GM21447 (cell line): Measurements from ENCODE around the gene NCK1.
"Not testable (repeated sequence)": the region's sequence is repeated elsewhere in the genome, so short reads cannot be mapped to it uniquely, and the experiment has no call there.

Experiments
- ATAC-seq: cut with Tn5 transposase; IDR thresholded peaks from one replicate; pipeline ENCODE4 v1.9.1; 2021; ENCODE audit not compliant: unreplicated experiment

The NCK1 gene

DNA sequence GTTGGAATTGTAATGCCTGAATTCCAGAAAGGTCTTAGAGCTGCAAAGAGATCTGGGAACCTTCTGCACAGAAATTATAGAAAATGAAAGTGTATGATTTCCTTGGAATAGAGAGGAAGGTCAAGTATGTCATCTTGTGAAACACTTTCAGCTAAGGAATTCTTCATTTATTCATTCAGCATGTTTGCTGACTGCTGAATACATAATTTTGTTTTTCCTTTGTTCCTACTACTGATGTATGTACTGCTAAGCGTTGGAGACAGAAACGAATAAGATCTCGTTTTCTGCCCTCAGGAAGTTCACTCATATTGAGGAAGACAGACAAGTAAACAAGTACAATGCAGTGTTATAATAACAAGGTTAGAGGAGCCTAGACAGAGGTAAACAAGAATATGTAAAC, 81.4 kb downstream of the NCK1 start:
- ATAC-seq, result no peak

DNA sequence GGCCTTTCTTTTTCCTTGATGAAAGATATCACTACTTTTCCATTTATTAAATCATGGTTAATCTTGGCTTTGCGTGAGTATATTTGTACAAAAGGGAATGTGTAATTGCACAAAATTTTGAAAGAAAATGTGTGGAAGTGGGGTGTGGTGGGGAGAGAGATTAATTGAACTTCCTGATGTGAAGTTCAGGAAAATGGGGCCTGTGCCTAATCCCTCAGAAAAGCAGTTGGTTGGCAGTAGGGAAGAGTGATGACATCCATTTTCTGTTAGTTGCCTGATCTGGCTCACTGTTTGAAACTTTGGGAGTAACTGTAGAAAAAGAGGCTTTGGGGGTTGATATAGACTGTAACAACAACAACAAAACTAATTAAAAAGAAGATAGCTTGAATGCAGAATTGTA, 85.0 kb downstream of the NCK1 start:
- ATAC-seq, result no peak

DNA sequence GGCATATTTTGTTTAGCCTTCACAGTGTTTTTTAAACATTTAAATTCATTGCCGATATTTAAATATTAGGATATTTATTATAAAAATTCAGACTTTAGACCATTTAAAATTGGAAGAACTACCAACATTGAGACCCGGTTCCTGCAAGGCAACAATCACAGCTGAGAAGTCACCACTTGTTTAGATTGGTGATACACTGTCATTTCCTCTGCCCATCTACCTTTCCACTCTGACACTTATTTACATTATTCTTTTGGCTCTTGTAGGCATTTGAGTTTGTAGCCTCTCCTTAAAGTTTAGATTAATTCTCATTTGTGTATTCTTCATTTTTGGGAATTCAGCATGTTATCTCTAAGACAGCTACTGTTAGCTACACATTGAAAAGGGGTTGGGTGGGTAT, 85.5 kb downstream of the NCK1 start:
- ATAC-seq, result no peak

DNA sequence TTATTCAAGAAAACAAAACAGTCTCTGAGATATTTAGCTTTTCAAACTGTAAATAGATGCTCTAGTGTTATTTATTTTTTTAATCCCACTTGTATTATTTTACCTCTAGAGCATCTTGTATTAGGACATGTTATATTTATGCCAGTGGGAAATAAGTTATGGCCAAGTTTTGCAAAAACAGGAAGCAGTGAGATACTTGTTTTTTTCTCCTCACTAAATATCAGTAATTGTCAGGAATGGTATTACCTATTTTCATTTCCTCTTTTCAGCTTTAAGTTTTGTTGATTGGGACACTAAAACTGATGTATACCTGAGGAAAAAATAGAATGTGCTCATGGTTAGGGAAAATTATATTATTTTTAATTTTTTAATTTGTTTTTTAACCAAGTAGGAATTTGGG, 87.1 kb downstream of the NCK1 start:
- no peak for ATAC-seq

DNA sequence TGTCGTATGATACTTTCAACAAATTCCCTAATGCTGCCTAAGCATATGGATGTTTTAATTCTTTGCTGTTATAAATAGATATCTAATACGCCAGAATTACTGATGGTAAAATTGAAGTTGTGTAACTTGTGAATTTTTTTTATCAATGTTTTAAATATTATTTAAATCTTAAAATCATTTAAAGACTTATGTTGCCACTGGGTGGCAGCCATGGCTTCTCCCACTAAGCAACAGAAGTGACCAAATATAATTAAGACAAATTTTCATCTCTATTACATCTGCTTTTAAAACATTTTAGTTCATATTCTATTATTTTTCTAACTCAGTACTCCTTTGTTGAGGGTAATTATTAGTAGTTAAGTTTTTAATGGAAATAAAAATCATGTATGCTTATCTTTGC, 87.7 kb downstream of the NCK1 start:
- no peak for ATAC-seq

DNA sequence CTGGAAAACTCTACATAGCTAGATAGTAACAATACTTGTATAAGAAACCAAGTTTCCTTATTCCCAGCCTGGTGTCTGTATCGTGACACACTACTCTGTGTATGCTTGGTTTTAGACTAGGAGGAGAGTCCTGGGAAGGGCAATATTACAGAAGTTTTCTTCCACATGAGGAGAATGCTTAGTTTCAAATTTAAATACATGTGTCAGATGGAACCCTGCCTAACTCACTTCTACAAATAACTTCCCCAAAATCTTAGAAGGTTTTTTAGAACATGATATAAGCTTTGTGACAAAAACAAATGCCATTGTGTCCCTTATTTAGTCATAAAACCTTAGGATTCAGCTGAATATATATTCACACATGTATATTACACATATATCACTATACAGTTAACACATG, 88.6 kb downstream of the NCK1 start:
- no peak for ATAC-seq

DNA sequence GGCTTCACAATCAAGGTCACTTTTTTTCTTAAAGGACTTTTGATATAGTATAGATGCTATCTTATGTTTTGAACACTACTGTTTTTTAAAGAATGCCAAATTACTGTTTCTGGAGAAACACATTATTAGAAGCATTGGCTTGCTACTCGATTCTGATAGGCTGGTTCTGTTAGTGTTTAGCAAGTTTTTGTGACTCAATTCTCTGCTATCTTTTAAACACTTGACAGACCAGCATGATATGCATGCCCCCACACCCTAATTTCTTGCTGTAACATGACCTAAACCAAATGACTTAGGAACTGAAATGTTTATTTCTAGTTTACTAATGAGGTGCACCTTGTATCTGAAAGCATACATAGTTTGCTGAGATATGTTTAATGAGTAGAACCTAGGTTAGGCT, 90.3 kb downstream of the NCK1 start:
- no peak for ATAC-seq

DNA sequence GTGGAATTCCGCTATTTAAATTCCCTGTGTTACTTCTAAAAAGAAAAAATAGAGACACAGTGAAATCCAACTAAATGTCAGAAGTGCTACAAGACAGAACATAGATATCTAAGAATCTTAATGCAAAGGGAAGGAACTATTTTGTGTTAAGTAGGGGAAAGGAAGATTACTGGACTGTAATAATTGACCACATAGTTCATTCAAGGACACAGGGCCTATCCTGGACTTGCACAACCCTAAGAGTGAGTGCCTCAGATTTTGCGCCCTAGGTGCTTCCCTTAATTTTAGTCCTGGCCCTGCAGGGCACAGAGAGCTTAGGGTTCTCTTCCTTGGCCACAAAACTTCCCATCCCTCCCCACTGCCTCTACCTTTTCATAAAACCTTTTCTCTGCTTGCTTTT, 92.2 kb downstream of the NCK1 start:
- no peak for ATAC-seq

DNA sequence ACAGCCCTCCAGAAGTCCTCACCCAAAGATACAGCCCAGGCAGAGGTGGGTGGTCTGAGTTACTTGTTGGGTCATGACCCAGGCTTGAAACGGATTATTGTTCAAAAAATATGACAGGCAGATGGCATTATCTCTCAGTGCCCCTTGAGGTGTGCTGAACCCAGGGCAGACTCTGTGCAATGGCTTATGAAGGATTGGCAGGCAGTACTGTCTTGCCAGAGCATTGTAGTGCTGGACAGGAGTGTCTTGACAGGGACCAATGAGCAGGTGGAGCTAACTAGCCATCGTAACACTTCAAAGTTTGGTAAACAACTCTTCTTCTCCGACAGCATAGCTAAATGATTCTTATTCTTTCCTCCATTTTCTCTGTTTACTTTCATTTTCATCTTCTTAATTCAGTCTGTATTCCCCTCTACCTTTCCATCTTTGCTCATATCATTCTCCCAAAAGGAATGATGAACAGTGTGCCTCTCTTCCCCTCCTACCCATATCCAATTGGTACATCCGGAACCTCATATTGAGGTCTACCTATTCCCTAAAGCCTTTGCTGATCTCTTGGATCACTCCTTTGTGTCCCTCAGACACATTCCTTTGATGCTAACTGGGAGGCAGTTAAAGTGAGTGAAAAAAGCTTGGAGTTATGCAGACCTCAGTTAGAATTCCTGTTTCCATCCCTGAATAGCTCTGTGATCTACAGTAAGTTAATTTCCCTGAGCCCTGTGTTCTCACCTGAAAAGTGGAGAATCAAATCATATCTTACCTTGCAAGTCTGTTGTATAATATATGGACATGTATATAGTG, 93.2 kb downstream of the NCK1 start:
- no peak for ATAC-seq

DNA sequence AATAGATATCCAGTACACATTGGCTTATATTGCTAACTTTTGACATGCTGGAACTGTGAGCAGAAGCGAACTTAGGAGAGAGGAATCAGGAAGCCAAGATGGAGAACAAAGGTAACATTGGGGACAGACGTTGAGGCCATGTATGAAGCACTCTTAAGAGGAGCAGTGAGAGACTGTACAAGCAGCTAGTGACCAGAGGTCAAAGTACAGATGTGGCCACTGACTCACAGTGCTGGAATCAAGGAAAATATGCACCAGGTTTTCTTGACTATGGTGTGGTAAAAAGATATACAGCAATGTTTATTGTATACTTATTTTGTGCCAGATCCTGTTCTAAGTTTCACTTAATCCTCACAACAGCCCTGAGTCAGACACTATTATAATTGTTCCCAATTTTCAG, 93.8 kb downstream of the NCK1 start:
- ATAC-seq, result no peak

DNA sequence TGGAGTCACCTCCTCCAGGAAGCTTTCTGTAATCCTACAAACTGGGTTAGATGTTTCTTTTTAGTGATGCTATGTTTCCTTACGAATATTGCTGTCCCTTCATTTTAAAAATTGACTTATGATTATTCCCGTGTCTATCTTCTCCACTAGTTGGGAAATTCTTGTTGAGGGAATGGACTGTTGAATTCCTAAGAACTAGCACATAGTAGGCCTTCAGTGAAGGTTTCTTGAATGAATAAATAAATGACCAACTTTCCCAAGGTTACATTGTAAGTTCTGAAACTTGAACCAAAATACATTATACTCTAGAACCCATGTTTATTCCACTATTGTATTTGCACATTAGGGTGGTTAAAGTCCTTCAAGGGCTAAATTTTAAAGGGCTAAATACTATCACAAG, 95.0 kb downstream of the NCK1 start:
- no peak for ATAC-seq

DNA sequence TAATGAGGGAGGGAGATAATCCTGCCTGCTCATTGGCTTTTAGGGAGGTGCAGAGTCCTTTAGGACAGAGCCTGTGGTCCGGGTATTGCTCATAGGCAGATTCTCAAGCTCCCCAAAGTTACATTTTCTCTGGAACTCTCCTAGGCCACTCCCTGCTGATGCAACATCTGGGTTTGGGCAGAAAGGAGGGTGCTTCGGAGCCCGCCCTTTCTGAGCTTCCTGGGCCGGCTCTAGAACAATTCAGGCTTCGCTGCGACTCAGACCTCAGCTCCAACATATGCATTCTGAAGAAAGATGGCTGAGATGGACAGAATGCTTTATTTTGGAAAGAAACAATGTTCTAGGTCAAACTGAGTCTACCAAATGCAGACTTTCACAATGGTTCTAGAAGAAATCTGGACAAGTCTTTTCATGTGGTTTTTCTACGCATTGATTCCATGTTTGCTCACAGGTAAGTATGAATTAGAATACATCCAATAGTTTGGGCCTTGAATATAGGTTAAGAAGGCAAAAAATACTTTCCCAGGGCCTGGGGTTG, 95.8 kb downstream of the NCK1 start, which contains the start of gene IL20RB:
TSS of gene IL20RB (plus strand) at position 233 of the 538 bp plus-strand sequence. CDS start at position 364, 131 bp downstream.
- ATAC-seq, result no peak

DNA sequence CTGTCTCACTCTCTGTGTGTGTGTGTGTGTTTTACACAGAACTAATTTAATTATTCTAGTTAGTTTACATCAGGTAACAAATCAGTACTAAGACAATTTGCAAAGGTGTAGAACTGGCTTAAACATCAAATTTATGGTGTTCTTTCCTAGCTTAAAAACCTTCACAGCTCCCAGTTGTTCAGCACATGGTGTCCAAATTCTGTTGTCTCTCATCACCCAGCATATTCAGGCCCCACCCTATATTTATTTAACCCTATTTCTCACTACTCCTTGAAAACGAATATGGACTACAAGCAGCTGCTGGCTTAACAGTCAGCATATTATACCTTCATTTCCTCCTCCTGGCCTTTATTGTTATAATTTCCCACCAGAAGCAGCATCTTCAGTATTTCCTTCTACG, 96.9 kb downstream of the NCK1 start:
- ATAC-seq, result no peak

DNA sequence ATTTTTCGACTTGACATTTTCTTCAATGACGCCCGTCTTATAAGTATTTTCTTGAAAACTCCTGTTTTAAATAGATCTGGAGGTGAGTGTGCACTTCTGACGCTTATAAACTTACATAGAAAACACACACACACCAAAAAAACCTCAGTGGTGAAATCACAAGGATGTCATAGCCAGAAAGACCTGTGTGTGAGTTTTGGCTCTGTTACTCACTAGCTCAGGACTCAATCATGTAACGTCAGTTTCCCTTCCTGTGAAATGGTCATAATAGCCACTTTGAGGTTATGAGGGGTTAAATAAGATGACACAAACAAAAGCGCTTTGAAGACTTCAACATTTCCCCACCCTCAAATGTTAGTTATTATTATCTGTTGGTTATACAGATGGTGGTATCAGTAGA, 97.6 kb downstream of the NCK1 start:
- no peak for ATAC-seq

DNA sequence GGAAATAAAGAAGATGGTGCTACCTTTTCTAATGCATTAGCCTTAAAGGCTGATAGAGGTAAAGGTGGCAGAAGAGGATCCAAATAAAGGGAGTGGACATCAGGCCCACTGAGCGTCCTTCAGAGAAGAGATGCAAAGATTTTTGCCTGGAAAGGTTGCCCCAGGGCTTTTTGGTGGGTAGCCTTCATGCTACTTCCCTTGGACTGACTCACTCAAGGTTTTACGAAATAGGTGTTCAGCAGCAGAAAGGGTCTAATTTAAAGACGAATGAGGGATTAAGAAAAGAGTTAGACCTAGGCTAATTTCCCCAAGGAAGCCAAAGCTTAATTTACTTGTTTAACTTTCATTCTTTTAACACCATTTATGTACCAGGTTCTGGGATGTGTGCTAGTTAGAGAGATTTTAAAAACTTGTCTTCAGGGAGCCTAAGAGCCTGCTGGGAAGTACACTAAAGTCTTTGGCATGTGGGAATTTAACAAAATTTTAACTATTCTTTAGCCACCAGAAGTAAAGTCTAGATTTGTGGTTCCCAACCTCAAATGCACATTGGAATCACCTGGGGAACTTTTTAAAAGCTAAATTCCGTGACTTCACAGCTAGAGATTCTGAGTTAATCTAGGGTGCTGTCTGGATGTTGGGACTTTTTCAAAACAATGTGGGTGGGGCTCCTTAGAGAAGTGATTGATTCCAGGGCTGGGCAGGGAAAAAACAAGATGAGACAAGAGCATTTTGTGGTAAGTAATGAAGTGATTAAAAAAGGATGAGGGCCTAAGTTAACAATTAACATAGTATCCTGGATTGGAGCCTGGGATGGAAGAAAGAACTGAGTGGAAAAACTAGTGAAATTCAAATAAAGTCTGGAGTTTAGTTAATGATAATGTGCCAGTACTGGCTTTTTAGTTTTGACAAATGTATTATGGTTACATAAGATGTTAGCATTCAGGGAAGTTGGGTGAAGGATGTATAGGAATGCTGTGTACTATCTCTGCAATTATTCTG, 99.1 kb downstream of the NCK1 start:
- no peak for ATAC-seq

DNA sequence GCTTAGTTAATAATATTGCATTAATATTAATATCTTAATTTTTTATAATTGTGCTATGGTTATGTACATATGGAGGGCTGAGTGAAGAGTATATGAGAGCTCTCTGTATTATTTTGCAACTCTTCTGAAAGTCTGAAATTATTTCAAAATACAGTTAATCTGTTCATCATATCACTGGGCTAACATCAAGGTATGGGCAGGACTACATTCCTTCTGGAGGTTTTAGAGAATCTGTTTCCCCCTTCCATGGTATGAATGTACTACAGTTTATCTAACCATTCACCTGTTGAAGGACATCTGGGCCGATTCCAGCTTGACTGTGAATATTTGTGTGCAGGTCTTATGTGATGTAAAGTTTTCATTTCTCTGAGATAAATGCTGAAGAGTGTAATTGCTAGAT, 100.9 kb downstream of the NCK1 start:
- no peak for ATAC-seq

DNA sequence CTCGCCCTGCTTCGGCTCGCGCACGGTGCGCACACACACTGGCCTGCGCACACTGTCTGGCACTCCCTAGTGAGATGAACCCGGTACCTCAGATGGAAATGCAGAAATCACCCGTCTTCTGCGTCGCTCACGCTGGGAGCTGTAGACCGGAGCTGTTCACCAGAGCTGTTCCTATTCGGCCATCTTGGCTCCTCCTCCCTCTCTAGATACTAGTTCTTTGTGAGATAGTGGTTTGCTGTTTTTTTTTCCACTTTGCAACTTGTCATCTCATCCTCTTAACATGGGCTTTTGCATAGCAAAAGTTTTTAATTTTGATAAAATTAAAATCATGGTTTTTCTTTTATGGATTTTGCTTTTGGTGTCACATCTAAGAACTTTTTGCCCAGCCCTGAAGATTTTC, 107.5 kb downstream of the NCK1 start:
- not testable (repeated sequence) for ATAC-seq

DNA sequence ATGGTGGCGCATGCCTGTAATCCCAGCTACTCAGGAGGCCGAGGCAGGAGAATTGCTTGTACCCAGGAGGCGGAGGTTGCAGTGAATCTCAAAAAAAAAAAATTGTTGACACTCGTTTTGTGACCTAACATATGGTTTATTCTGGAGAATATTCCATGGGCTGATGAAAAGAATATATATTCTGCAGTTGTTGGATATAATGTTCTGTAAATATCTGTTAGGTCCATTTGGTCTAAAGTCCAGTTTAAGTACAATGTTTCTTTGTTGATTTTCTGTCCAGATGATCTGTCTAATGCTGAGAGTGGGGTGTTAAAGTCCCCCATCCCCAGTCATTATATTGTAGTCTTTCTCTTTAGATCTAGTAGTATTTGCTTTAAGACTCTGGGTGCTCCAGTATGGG, 111.3 kb downstream of the NCK1 start:
- ATAC-seq, result no peak

DNA sequence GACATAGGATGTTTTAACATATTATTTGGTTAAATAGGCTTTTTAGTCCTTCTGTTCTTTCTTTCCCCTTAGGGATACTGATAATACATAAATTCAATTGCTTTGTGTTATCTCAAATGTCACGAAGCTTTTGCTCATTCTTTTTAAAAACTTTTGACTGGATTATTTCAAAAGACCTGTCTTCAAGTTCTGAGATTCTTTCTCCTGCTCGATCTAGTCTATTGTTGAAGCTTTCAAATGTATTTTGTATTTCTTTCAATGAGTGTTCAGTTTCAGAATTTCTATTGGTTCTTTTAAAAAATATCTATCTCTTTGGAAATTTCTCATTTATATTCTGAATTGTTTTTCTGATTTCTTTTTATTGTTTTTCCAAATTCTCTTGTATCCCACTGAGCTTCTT, 112.7 kb downstream of the NCK1 start:
- ATAC-seq, result no peak

DNA sequence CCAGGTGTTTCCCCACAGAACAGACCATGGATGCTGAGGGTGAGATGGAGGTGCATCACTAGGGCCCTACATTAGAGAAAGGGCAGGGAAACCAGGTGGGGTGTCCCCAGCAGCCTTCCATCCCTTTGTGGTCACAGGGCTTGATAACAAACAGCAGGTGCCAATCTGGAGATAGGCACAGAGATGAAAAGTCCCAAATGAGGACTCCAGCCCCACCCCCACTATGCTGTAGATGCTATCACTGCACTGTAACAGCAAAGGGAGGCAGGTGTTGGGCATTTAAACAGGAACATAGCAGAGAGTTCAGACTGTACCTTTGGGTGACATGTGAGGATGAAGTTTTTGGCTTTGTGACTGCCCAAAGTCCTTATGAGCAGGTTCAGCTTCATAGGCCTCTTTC, 117.2 kb downstream of the NCK1 start:
- no peak for ATAC-seq

DNA sequence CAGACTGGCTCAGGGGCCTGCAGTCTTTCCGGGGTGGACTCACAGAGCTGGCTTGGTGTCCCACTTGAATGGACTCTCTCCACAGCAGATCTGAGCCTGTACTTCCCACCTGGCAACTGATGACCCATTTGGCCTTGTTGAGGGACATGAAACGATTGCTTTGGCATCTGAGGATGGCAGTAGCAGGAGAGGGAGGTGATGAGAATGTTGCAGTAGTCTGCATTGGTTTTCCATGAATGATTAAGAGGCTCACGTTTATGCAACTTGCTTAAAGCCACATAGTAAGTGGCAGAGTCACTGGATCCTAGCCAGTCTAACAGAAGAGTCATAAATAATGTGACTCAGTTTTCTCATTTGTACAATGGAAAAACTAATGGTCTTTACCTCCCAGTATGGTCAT, 117.7 kb downstream of the NCK1 start:
- ATAC-seq, result no peak

DNA sequence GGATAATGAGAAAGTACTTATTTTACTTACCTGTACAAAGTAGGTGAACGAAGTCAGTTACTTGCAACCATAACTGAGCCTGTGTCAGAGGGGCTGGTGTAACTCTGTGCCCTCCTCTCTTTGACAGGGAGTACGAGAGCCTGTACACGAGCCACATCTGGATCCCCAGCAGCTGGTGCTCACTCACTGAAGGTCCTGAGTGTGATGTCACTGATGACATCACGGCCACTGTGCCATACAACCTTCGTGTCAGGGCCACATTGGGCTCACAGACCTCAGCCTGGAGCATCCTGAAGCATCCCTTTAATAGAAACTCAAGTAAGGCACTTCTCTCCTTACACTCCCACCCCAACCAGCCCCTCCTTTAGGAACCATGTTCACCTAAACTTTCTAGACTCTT, 120.0 kb downstream of the NCK1 start:
- ATAC-seq, result no peak
